Activated CD8-positive, alpha-beta memory T cell treated with anti-CD3 and anti-CD28 coated beads, Interleukin-2, amount 50 U/mL, for 48 hours (primary cell): Measurements from ENCODE around the gene MAGEA3.
"Not testable (repeated sequence)": the region's sequence is repeated elsewhere in the genome, so short reads cannot be mapped to it uniquely, and the experiment has no call there.

ENCODE experiments used
- DNase-seq: peaks from one replicate; pipeline ENCODE4 v3.0.0-alpha.2; 2020

Gene MAGEA3

GRCh38 chrX:152736528-152736927 is 37.9 kb downstream of the MAGEA3 start:
- DNase-seq, result not testable (repeated sequence)

- DNase-seq, result no peak
Observed at GRCh38 chrX:152738560-152738959, 40.0 kb downstream of the MAGEA3 start.
